Measurements from ENCODE around the gene CSF1R. TPM values are rescaled to one million over a fixed set of nuclear protein-coding genes. Genes with fewer than 3 reads are reported as not detected.

CSF1R gene
- total and polyA plus RNA-seq, 2 of the 4 experiments (the other 2 are of a cell fraction) = 0.14 to 0.36 TPM

DNA sequence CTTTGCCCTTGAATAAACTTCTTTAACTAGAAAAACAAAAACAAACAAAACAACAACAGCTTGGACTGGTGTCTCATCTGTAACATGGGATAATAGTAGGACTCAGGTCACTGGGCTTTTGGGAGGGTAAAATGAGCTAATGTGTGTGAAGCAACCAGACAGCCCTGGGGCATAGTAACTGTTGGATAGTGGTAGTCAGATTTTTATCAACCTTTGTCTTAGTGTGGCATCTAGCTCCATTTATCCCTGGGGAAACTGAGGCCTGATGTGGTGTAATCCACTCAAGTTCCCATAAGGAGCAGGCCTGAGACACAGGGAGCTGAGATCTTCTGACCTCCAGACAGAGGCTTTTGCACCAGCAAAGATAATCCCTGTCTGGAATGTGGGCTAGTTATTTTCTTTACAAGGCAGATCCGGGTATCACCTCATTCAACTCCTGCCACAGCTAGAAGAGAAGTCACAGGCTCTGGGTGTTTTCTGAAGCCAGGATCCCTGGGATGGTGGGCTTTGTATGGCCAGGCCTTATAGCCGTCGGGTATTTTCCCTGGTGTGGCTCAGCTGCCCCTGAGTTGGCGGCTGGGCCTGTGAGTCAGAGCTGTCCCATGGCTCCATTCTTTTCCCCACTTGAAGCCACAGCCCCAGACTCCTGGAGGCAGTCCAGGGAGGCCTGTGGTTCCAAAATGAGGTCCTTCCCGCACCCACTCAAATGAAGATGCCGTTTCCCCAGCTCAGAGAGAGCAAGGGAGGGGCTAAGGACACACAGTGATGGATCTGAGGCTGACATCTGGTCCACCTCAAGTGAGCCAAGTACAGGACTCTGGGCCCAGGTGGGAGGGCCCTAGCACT, 26.1 kb upstream of the CSF1R start (continued):
- TF ChIP-seq RAD21 (IDR thresholded peaks at IDR 0.05; ENCODE audit: low read length) = 0 out of 2 replicates have a peak, but pooled peaks have one; percentile 18

DNA sequence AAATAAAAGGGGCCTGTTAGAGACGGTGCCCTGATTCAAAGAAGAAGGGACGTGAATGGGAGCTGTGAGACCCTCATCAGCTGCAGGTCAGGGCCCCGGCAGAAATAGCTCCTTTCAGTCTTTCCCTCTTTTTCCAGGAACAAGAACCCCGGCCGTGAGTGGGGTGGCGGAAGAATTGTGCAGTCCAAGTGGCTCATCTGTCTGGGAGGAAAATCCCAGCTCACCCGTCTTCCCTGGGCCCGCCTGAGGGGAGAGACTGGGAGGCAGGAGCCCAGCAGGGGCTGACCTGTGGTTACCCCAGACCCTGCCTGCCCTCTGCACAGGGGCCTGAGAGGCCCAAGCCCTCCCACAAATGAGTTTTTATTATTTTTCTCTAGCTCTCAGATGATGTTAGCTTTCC, 24.8 kb upstream of the CSF1R start:
- Histone ChIP-seq H2BK120ac (ENCODE audit: low read depth, low read length) (no peak overlapping the region), H3K36me3 (ENCODE audit: control insufficient read depth, insufficient read depth, low read length) (peaks cover 23% of the 10 kb centered on the region), H2AK5ac (ENCODE audit: low read depth, low read length) (no peak overlapping the region), H3K23ac (ENCODE audit: low read depth, low read length) (no peak overlapping the region), H3K56ac (ENCODE audit: extremely low read depth, insufficient read depth, low read length) (no peak overlapping the region), H3K18ac (ENCODE audit: low read depth, low read length) (no peak overlapping the region), H3K9me1 (ENCODE audit: insufficient read depth, low read length) (peaks cover 29% of the 10 kb centered on the region), H3K79me1 (ENCODE audit: low read depth in 1 of 2, low read length in 2 of 2) (no peaks in the 10 kb centered on the region), H2BK15ac (ENCODE audit: low read depth, low read length) (no peak overlapping the region), H4K91ac (ENCODE audit: insufficient read depth, low read depth, low read length) (no peak overlapping the region), H3K27me3 (ENCODE audit: control insufficient read depth, insufficient read depth, low read length) (no peaks in the 10 kb centered on the region), H3K27ac (ENCODE audit: insufficient read depth, low read length) (no peak overlapping the region), H3K9ac (ENCODE audit: low read depth, low read length) (no peak overlapping the region), H4K8ac (ENCODE audit: low read depth in 2 of 2, low read length in 2 of 2) (no peak overlapping the region), H3K9me3 (ENCODE audit: control insufficient read depth, insufficient read depth, low read length) (no peaks in the 10 kb centered on the region), H3K4me3 (ENCODE audit: insufficient read depth, low read depth, low read length) (no peak overlapping the region), H3K4me1 (ENCODE audit: control insufficient read depth, insufficient read depth, low read length) (peaks cover 27% of the 10 kb centered on the region), H2BK5ac (ENCODE audit: low read depth, low read length, poor library complexity, severe bottlenecking) (no peak overlapping the region), H2BK20ac (ENCODE audit: low read depth, low read length) (no peak overlapping the region), H2AK9ac (replicated peaks; ENCODE audit: low read depth, low read length, poor library complexity) (no peak overlapping the region), H3K4ac (ENCODE audit: low read depth, low read length) (no peak overlapping the region), H4K5ac (ENCODE audit: low read depth, low read length) (no peak overlapping the region), H4K20me1 (ENCODE audit: insufficient read depth, low read length) (peaks cover 4% of the 10 kb centered on the region; the same call in 1 of the 2 replicates), H3K14ac (replicated peaks; ENCODE audit: low read depth, low read length) (no peak overlapping the region), H2AFZ (replicated peaks; ENCODE audit: low read length, poor library complexity) (no peak overlapping the region), H3K4me2 (ENCODE audit: low read depth, low read length) (no peak overlapping the region)
- ChIA-PET POLR2A (ENCODE audit: unreplicated experiment) (no interaction called here), CTCF (no interaction called here)
- intact Hi-C loops (cut with micrococcal nuclease) (loop anchor here (5.0 to 10.0 kb wide), 2 partner anchors 44 to 276 kb away; no protein-coding TSS in a partner anchor), dilution Hi-C loops (cut with HindIII; ENCODE audit: low sequenced_read_pairs, unreplicated experiment) (no loop called here), in situ Hi-C loops (cut with MboI; ENCODE audit: low sequenced_read_pairs) (no loop called here)
- DNase-seq (no peak), ATAC-seq (ENCODE audit: low read depth) (no peak)
- WGBS, 2 experiments (ENCODE audit: extremely low coverage in 2 of 2, insufficient read length in 1 of 2) = no CpG with 5 or more reads among the region's 8 CpGs
- BruUV-seq (replicated peaks) = no TSS peak
- TF ChIP-seq MAZ (IDR thresholded peaks at IDR 0.05; ENCODE audit: borderline replicate concordance, low read depth, low read length) (no peak), RAD21 (IDR thresholded peaks at IDR 0.05; ENCODE audit: low read length) (no peak), FOS (IDR thresholded peaks at IDR 0.05; ENCODE audit: low read depth, low read length) (no peak), SMC3 (IDR thresholded peaks at IDR 0.05; ENCODE audit: low read depth, low read length) (no peak), MAFK (IDR thresholded peaks at IDR 0.05; ENCODE audit: low read depth, low read length) (no peak), CEBPB (IDR thresholded peaks at IDR 0.05; ENCODE audit: low read depth, low read length) (no peak), POLR2A (IDR thresholded peaks at IDR 0.05; ENCODE audit: low read depth, low read length) (no peak), MXI1 (IDR thresholded peaks at IDR 0.05; ENCODE audit: borderline replicate concordance, low read depth, low read length) (no peak), RFX5 (IDR thresholded peaks at IDR 0.05; ENCODE audit: low read depth, low read length) (no peak), BHLHE40 (IDR thresholded peaks at IDR 0.05; ENCODE audit: low read depth, low read length) (no peak)
- TF ChIP-seq, protein P1, sequence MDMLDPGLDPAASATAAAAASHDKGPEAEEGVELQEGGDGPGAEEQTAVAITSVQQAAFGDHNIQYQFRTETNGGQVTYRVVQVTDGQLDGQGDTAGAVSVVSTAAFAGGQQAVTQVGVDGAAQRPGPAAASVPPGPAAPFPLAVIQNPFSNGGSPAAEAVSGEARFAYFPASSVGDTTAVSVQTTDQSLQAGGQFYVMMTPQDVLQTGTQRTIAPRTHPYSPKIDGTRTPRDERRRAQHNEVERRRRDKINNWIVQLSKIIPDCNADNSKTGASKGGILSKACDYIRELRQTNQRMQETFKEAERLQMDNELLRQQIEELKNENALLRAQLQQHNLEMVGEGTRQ (IDR thresholded peaks at IDR 0.05; ENCODE audit: low read depth, low read length) = no peak
- TF ChIP-seq, protein P2, sequence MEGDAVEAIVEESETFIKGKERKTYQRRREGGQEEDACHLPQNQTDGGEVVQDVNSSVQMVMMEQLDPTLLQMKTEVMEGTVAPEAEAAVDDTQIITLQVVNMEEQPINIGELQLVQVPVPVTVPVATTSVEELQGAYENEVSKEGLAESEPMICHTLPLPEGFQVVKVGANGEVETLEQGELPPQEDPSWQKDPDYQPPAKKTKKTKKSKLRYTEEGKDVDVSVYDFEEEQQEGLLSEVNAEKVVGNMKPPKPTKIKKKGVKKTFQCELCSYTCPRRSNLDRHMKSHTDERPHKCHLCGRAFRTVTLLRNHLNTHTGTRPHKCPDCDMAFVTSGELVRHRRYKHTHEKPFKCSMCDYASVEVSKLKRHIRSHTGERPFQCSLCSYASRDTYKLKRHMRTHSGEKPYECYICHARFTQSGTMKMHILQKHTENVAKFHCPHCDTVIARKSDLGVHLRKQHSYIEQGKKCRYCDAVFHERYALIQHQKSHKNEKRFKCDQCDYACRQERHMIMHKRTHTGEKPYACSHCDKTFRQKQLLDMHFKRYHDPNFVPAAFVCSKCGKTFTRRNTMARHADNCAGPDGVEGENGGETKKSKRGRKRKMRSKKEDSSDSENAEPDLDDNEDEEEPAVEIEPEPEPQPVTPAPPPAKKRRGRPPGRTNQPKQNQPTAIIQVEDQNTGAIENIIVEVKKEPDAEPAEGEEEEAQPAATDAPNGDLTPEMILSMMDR (conservative IDR thresholded peaks at IDR 0.05; ENCODE audit: low read depth, low read length) = no peak
- TF ChIP-seq, protein P3, sequence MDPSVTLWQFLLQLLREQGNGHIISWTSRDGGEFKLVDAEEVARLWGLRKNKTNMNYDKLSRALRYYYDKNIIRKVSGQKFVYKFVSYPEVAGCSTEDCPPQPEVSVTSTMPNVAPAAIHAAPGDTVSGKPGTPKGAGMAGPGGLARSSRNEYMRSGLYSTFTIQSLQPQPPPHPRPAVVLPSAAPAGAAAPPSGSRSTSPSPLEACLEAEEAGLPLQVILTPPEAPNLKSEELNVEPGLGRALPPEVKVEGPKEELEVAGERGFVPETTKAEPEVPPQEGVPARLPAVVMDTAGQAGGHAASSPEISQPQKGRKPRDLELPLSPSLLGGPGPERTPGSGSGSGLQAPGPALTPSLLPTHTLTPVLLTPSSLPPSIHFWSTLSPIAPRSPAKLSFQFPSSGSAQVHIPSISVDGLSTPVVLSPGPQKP (IDR thresholded peaks at IDR 0.05; ENCODE audit: borderline replicate concordance, low read depth, low read length) = no peak
